ENCODE data around the gene FAM180A. TPM values are rescaled to one million over a fixed set of nuclear protein-coding genes. Genes with fewer than 3 reads are reported as not detected.

The FAM180A gene
- total and polyA plus RNA-seq, 4 donors, result 0.19 to 10.5 (median 5.6) TPM

GRCh38 chr7:135721198-135721820 is 27.3 kb downstream of the FAM180A start:
- DNase-seq (ENCODE audit: low spot score), result no peak
- WGBS, result 90% methylated on average over 21 of the region's 21 CpGs

GRCh38 chr7:135719688-135720087 is 28.9 kb downstream of the FAM180A start:
- Histone ChIP-seq H3K4me1 (ENCODE audit: control insufficient read depth in 4 of 4, insufficient read depth in 4 of 4, low read length in 3 of 4) (no peaks in the 10 kb centered on the region), H3K9me3 (ENCODE audit: control insufficient read depth in 4 of 4, low read length in 3 of 4) (no peaks in the 10 kb centered on the region), H3K4me3 (ENCODE audit: low read depth in 1 of 3, low read length in 3 of 3) (no peak overlapping the region), H3K36me3 (ENCODE audit: control insufficient read depth in 4 of 4, insufficient read depth in 3 of 4, low read depth in 1 of 4, low read length in 3 of 4) (no peaks in the 10 kb centered on the region), H3K27ac (ENCODE audit: low read depth in 1 of 2, low read length in 2 of 2) (no peak overlapping the region), H3K27me3 (ENCODE audit: control insufficient read depth in 4 of 4, insufficient read depth in 4 of 4, low read length in 3 of 4) (no peaks in the 10 kb centered on the region), H3K9ac (ENCODE audit: low read depth in 1 of 2, low read length in 2 of 2) (no peak overlapping the region)
- no peak for DNase-seq (ENCODE audit: low spot score)
- TF ChIP-seq CTCF (IDR thresholded peaks at IDR 0.05; ENCODE audit: low read depth, low read length, missing input control), result no peak
- no peak for TF ChIP-seq YY1 (IDR thresholded peaks at IDR 0.05)
- TF ChIP-seq RAD21 (IDR thresholded peaks at IDR 0.05), result no peak
- TF ChIP-seq ZBTB33 (IDR thresholded peaks at IDR 0.05), result no peak
- no peak for TF ChIP-seq HNF4G (IDR thresholded peaks at IDR 0.05)
- 42% methylated on average over 2 of the region's 2 CpGs for WGBS

More at GRCh38 chr7:135721198-135721820, 27.3 kb downstream of the FAM180A start:
- no peak for TF ChIP-seq HNF4G (IDR thresholded peaks at IDR 0.05)
- TF ChIP-seq REST (IDR thresholded peaks at IDR 0.05), result no peak
- TF ChIP-seq EGR1 (IDR thresholded peaks at IDR 0.05; ENCODE audit: low read depth in 2 of 2), result no peak
- no peak for TF ChIP-seq NR2F2 (IDR thresholded peaks at IDR 0.05)
- no peak for TF ChIP-seq MAX (IDR thresholded peaks at IDR 0.05)
- TF ChIP-seq HNF4A (conservative IDR thresholded peaks at IDR 0.05), result no peak
- TF ChIP-seq JUND (IDR thresholded peaks at IDR 0.05), result no peak
- no peak for TF ChIP-seq TAF1 (conservative IDR thresholded peaks at IDR 0.05)
- no peak for TF ChIP-seq ATF3 (IDR thresholded peaks at IDR 0.05)
- Histone ChIP-seq H3K27me3 (ENCODE audit: control insufficient read depth in 4 of 4, insufficient read depth in 4 of 4, low read length in 3 of 4) (no peaks in the 10 kb centered on the region), H3K9ac (ENCODE audit: low read depth in 1 of 2, low read length in 2 of 2) (no peak overlapping the region), H3K27ac (ENCODE audit: low read depth in 1 of 2, low read length in 2 of 2) (no peak overlapping the region), H3K4me1 (ENCODE audit: control insufficient read depth in 4 of 4, insufficient read depth in 4 of 4, low read length in 3 of 4) (no peaks in the 10 kb centered on the region), H3K9me3 (ENCODE audit: control insufficient read depth in 4 of 4, low read length in 3 of 4) (no peaks in the 10 kb centered on the region), H3K36me3 (ENCODE audit: control insufficient read depth in 4 of 4, insufficient read depth in 3 of 4, low read depth in 1 of 4, low read length in 3 of 4) (no peaks in the 10 kb centered on the region), H3K4me3 (ENCODE audit: low read depth in 1 of 3, low read length in 3 of 3) (no peak overlapping the region)

Measured in liver (tissue), 9 donors.